Tibial nerve (tissue), 4 donors: ENCODE data around the gene HECW1.
"Not testable (repeated sequence)": the region's sequence is repeated elsewhere in the genome, so short reads cannot be mapped to it uniquely, and the experiment has no call there.

Experiments used
- CTCF ChIP-seq, 5 experiments: fragments of 200-600 bp in 3 of 5; fragments of 450-650 bp in 2 of 5; sonication (generic) in 3 of 5; IDR thresholded peaks; one replicate each; pipeline ENCODE4 v1.5.1; 2016 to 2019; ENCODE audit warnings: antibody characterized with exemption in 5 of 5, mild to moderate bottlenecking in 3 of 5, moderate library complexity in 2 of 5
- EP300 ChIP-seq, 2 donors: sonication (generic); formaldehyde crosslinking; IDR thresholded peaks; one replicate each; pipeline ENCODE4 v1.6.1; 2017; ENCODE audit warnings: antibody characterized with exemption in 2 of 2, mild to moderate bottlenecking in 1 of 2

GRCh38 chr7:43486008-43486407 is 373.6 kb downstream of the HECW1 start:
- not testable (repeated sequence) for TF ChIP-seq EP300, CTCF (IDR thresholded peaks at IDR 0.05)
